Cardiac fibroblast (primary cell): ENCODE results near the gene RASGRP3.
"Not testable (repeated sequence)": the region's sequence is repeated elsewhere in the genome, so short reads cannot be mapped to it uniquely, and the experiment has no call there.

Experiments
- DNase-seq, 2 donors: peaks; one replicate each; pipeline versions ENCODE4 v3.0.0 to v3.0.0-alpha.2; 2010; ENCODE audit warnings: low read depth in 2 of 2
- H3K4me3 ChIP-seq, 2 donors: replicated peaks in 1 of 2; 1 replicate in 1 of 2; 2 replicates in 1 of 2; pipeline ENCODE4 v1.5.1; 2011; ENCODE audit warnings: low read depth in 2 of 2, low read length in 2 of 2, mild to moderate bottlenecking in 2 of 2, moderate library complexity in 1 of 2
- CTCF ChIP-seq: IDR thresholded peaks from one replicate; pipeline ENCODE4 v1.5.1; 2011; ENCODE audit warnings: low read depth, mild to moderate bottlenecking, low read length, inconsistent platforms

The RASGRP3 gene

GRCh38 chr2:33453905-33454479 lies 22.5 kb upstream of the RASGRP3 start:
- H3K4me3 ChIP-seq, result no peak overlapping the region
- DNase-seq, result peak in 1 of 2 donors; percentile 27
- TF ChIP-seq CTCF, result no peak

- no peak for TF ChIP-seq CTCF
- H3K4me3 ChIP-seq, result no peak overlapping the region
- DNase-seq, result peak; percentile 26 to 33
Measured at GRCh38 chr2:33457556-33458247, 18.7 kb upstream of the RASGRP3 start.

- TF ChIP-seq CTCF, result no peak
- DNase-seq, result no peak
- H3K4me3 ChIP-seq, result no peak overlapping the region
Measured at GRCh38 chr2:33458248-33458819, 18.1 kb upstream of the RASGRP3 start.

GRCh38 chr2:33459745-33460144 lies 16.7 kb upstream of the RASGRP3 start:
- no peak for TF ChIP-seq CTCF
- no peak for DNase-seq
- no peak overlapping the region for H3K4me3 ChIP-seq

GRCh38 chr2:33462512-33462911 lies 13.9 kb upstream of the RASGRP3 start:
- not testable (repeated sequence) for DNase-seq, H3K4me3 ChIP-seq

GRCh38 chr2:33467413-33467812 lies 9.0 kb upstream of the RASGRP3 start:
- no peak for DNase-seq
- no peak for TF ChIP-seq CTCF
- H3K4me3 ChIP-seq, result no peak overlapping the region

GRCh38 chr2:33469238-33469637 lies 7.2 kb upstream of the RASGRP3 start:
- no peak for TF ChIP-seq CTCF
- DNase-seq, result no peak
- H3K4me3 ChIP-seq, result no peak overlapping the region
